HEK293T (cell line): ENCODE data around the gene CELF5.

Experiments used
- CTCF ChIA-PET: fragments of 350-600 bp; formaldehyde crosslinking; extraction: SDS; loops from one replicate; lab custom pipeline; 2021; ENCODE audit warnings: antibody characterized with exemption, inconsistent platforms; lab: Yijun Ruan, JAX
- POLR2A ChIA-PET: fragments of 350-600 bp; formaldehyde crosslinking; extraction: SDS; loops from one replicate; lab custom pipeline; 2020; ENCODE audit warnings: antibody characterized with exemption, inconsistent platforms; lab: Yijun Ruan, JAX
- DNase-seq: peaks from one replicate; pipeline ENCODE4 v3.0.0; 2012; ENCODE audit warnings: mixed read lengths; ENCODE audit errors: extremely low spot score
- ARNT ChIP-seq: fragments of 450-650 bp; IDR thresholded peaks from 2 replicates; pipeline ENCODE4 v1.6.1; 2017; ENCODE audit warnings: mild to moderate bottlenecking
- BHLHE40 ChIP-seq: fragments of 450-650 bp; IDR thresholded peaks from 2 replicates; pipeline ENCODE4 v1.6.1; 2016; ENCODE audit warnings: mild to moderate bottlenecking, moderate library complexity, borderline replicate concordance
- CTBP1 ChIP-seq: fragments of 450-650 bp; IDR thresholded peaks from 2 replicates; pipeline ENCODE4 v1.6.1; 2016; ENCODE audit warnings: borderline replicate concordance
- ELF4 ChIP-seq: fragments of 450-650 bp; IDR thresholded peaks from 2 replicates; pipeline ENCODE4 v1.6.1; 2017; ENCODE audit warnings: antibody characterized with exemption
- FOXA1 ChIP-seq: fragments of 450-650 bp; IDR thresholded peaks from 2 replicates; pipeline ENCODE4 v1.6.1; 2016; ENCODE audit warnings: mild to moderate bottlenecking
- FOXK2 ChIP-seq: fragments of 450-650 bp; IDR thresholded peaks from 2 replicates; pipeline ENCODE4 v1.6.1; 2016; ENCODE audit warnings: mild to moderate bottlenecking
- FOXM1 ChIP-seq: fragments of 450-650 bp; IDR thresholded peaks from 2 replicates; pipeline ENCODE4 v1.6.1; 2017; ENCODE audit warnings: mild to moderate bottlenecking, borderline replicate concordance
- HDGF ChIP-seq: fragments of 450-650 bp; IDR thresholded peaks from 2 replicates; pipeline ENCODE4 v1.6.1; 2017; ENCODE audit warnings: antibody characterized with exemption, borderline replicate concordance
- L3MBTL2 ChIP-seq: fragments of 450-650 bp; conservative IDR thresholded peaks from 2 replicates; pipeline ENCODE4 v1.6.1; 2016; ENCODE audit warnings: mild to moderate bottlenecking
- LEF1 ChIP-seq: fragments of 450-650 bp; IDR thresholded peaks from 2 replicates; pipeline ENCODE4 v1.6.1; 2017; ENCODE audit warnings: mild to moderate bottlenecking, borderline replicate concordance
- NFRKB ChIP-seq: fragments of 450-650 bp; IDR thresholded peaks from 2 replicates; pipeline ENCODE4 v1.6.1; 2016; ENCODE audit warnings: mild to moderate bottlenecking, moderate library complexity
- PKNOX1 ChIP-seq: fragments of 450-650 bp; IDR thresholded peaks from 2 replicates; pipeline ENCODE4 v1.6.1; 2016
- SP1 ChIP-seq: fragments of 450-650 bp; IDR thresholded peaks from 2 replicates; pipeline ENCODE4 v1.6.1; 2017
- SUZ12 ChIP-seq: fragments of 450-650 bp; IDR thresholded peaks from 2 replicates; pipeline ENCODE4 v1.6.1; 2016; ENCODE audit warnings: mild to moderate bottlenecking
- TARDBP ChIP-seq: fragments of 450-650 bp; IDR thresholded peaks from 2 replicates; pipeline ENCODE4 v1.6.1; 2016
- ZNF384 ChIP-seq: fragments of 450-650 bp; IDR thresholded peaks from 2 replicates; pipeline ENCODE4 v1.6.1; 2016

The CELF5 gene

GRCh38 chr19:3207461-3208242 is 16.8 kb upstream of the CELF5 start:
- peak; percentile 52 for DNase-seq
- POLR2A ChIA-PET: no interaction called here
- TF ChIP-seq BHLHE40 (no peak), SUZ12 (no peak), HDGF (0 out of 2 replicates have a peak, but pooled peaks have one; percentile 42), SP1 (no peak)
- CTCF ChIA-PET: no interaction called here

- TF ChIP-seq SP1 (no peak), FOXA1 (no peak), PKNOX1 (no peak), ZNF384 (no peak), CTBP1 (no peak), ARNT (no peak), FOXM1 (no peak), TARDBP (no peak), LEF1 (no peak), FOXK2 (no peak), HDGF (no peak), NFRKB (no peak), BHLHE40 (no peak), L3MBTL2 (no peak), SUZ12 (no peak), ELF4 (no peak)
- ChIA-PET CTCF (no interaction called here), POLR2A (no interaction called here)
- DNase-seq: no peak
These were observed 15.9 kb upstream of the CELF5 start for GRCh38 chr19:3208317-3209207.

GRCh38 chr19:3210347-3211017 is 14.0 kb upstream of the CELF5 start:
- peak; percentile 76 for DNase-seq
- ChIA-PET POLR2A (interaction anchor here (1.1 kb wide), 1 partner anchor 24 kb away, joined by 4 read pairs; the partner anchor contains the start of gene NCLN), CTCF (no interaction called here)
- TF ChIP-seq CTBP1: no peak
- TF ChIP-seq FOXA1: no peak
- TF ChIP-seq PKNOX1: peak; percentile 74

GRCh38 chr19:3211191-3211590 is 13.3 kb upstream of the CELF5 start:
- DNase-seq: no peak
- CTCF ChIA-PET: interaction anchor here (0.7 kb wide), 1 partner anchor 180 kb away, joined by 3 read pairs; no protein-coding TSS in a partner anchor
- POLR2A ChIA-PET: interaction anchor here (1.1 kb wide), 1 partner anchor 25 kb away, joined by 4 read pairs; the partner anchor contains the start of gene NCLN
- TF ChIP-seq L3MBTL2: no peak
- TF ChIP-seq NFRKB: no peak
- no peak for TF ChIP-seq BHLHE40
- no peak for TF ChIP-seq PKNOX1
- TF ChIP-seq ZNF384: no peak
- no peak for TF ChIP-seq SUZ12
- no peak for TF ChIP-seq FOXK2
- no peak for TF ChIP-seq FOXA1
- no peak for TF ChIP-seq SP1
- no peak for TF ChIP-seq TARDBP
- TF ChIP-seq CTBP1: no peak
- TF ChIP-seq FOXM1: no peak
- TF ChIP-seq ELF4: no peak
- TF ChIP-seq ARNT: no peak
- TF ChIP-seq HDGF: no peak
- TF ChIP-seq LEF1: no peak

- no peak for DNase-seq
- no peak for TF ChIP-seq LEF1
- no peak for TF ChIP-seq HDGF
- no peak for TF ChIP-seq FOXM1
- no peak for TF ChIP-seq ARNT
- no peak for TF ChIP-seq ELF4
- ChIA-PET POLR2A (no interaction called here), CTCF (no interaction called here)
These were observed 11.3 kb upstream of the CELF5 start for GRCh38 chr19:3213159-3213558.
